ENCODE data around the gene MGMT.

The MGMT gene

GRCh38 chr10:129696636-129697035 is 229.6 kb downstream of the MGMT start:
- no peak for DNase-seq

- DNase-seq: no peak
Measured at GRCh38 chr10:129697463-129698247, 230.6 kb downstream of the MGMT start.

- no peak for DNase-seq
Measured at GRCh38 chr10:129699722-129700340, 232.8 kb downstream of the MGMT start.

DNA sequence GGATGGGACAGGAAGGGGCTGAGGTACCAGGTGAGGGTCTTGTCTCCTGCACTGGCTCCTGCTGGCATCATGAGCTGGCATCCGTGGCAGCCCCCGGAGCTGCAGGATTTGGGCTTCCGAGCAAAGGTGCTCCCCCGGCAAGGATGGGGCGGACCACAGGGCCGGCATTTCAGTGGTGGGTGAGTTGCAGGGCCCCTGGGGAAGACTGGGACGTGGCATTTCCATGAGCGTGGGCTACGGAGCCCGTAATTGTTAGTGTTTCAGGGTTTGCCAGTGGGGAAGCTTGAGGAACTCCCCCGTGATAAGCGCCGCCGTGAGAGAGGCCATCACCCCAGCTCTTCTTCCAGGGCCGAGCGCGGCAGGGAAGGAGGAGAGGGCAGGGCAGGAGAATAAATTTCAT is 235.6 kb downstream of the MGMT start:
- DNase-seq: no peak

GRCh38 chr10:129703287-129704137 is 236.5 kb downstream of the MGMT start:
- DNase-seq: no peak

GRCh38 chr10:129704225-129704624 is 237.2 kb downstream of the MGMT start:
- DNase-seq: no peak

DNA sequence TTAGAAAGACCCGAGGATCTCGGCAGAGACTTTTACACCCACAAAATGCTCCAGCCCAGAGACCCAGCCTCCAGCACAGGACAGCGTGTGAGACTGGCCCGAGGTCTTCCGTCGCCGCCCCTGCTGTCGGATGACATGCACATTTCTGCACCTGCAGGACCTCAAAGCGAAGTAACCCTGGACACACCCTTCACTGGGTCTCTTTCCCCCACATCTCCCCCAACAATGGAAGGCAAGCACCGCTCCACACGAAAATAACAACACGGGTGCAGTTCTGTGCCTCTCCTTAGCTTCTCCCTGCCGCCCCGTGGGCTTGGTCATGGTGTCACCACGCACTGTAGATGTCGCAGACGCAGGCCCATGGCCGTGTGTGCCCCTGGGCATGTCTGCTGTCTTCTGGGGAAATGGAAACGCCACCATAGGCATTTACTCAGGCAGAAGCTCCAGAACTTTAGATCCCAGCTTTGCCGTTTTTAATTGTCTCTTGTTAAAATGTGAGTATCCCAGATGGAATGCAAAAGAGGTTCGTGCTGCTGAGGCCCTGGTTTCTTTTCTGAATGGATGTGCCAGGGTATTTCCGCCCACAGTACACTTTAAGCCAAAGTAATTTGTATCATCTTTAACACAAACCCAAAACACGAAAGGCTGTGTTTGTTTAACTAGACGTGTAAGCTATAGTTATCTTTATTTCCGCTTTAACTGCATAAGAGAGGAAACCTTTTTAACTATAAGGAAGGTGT is 237.9 kb downstream of the MGMT start:
- no peak for DNase-seq

GRCh38 chr10:129705676-129706075 is 238.6 kb downstream of the MGMT start:
- DNase-seq: no peak

DNA sequence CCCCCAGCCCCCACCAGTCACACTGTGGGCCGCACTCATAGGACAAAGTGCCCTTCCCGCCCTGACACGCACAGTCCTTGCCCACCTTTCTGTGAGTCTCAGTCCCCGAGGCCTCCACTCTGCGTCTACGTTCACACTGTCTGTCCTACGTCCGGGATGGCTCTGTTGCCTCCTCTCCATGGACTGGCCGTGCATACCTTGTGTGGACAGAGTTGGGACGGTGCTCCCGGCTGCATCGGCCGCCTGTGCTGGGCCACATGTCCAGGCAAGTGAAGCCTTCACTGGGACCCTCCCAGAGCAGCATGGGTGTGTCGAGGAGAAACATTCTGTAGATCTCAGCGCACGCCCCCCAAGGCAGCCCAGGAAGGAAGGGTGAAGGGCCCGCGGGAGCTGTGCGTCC is 239.0 kb downstream of the MGMT start:
- DNase-seq: no peak

- no peak for DNase-seq
Measured at GRCh38 chr10:129706523-129706922, 239.5 kb downstream of the MGMT start.

- DNase-seq: no peak
Measured at GRCh38 chr10:129707406-129708388, 240.7 kb downstream of the MGMT start.

DNA sequence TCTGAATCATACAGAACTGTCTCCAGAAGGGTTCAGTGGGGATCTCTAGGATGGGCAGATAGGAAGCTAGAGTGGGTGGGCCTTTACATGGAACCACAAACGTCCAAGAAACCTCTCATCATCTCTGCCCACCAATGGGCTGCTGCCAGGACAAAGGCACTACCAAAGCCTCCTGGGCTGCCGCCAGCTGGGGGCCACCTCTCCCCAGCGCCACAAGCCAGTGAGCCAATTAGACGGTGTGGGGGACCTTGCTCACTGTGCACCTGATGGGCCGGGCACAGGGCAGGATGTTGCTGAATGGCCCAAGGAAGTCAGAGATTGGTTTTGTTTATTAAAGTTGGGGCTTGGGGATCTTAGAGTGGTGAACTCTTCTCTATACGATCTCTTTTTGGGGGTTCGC is 242.1 kb downstream of the MGMT start:
- no peak for DNase-seq

DNA sequence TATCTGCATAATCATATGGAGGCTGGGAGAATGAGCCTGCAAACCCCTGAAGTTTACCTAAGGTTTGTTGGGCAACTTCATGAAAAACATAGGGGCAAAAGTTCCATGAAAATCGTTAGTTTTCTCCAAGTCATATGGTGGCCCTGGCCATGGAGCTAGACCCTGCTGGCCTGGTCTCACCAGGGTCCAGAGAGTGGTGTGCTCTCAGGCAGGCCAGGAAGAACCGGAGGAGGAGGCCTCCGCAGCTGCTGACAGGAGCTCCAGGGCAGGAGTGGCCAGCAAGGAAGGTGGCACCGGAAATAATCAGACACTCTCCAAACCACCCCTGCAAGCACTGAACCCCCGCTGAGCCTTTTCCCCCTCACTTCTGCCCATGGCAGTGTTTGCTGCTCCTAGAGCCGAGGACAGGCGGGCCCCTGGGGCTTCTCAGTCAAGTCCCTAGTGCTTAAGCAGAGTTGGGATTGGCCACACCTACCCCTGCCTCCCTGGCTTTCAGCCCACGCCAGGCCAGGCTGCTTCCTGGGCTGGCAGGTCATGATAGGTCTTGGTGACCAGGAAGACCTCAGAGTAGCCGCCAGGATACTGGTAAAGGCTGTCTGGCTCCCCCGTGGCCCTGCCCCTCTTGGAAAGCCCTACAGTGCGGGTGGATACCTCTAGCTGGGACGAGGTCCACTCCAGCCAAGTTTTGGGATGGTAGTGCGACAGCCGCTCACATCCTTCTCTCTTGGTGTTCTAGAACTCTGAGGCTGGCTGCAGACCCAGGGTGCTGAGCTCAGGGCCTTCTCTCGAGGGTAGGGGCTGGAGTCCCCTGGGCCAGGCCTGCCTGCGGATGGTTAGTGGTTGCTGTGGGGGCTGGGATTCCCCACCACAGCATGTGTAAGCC is 242.8 kb downstream of the MGMT start:
- no peak for DNase-seq

DNA sequence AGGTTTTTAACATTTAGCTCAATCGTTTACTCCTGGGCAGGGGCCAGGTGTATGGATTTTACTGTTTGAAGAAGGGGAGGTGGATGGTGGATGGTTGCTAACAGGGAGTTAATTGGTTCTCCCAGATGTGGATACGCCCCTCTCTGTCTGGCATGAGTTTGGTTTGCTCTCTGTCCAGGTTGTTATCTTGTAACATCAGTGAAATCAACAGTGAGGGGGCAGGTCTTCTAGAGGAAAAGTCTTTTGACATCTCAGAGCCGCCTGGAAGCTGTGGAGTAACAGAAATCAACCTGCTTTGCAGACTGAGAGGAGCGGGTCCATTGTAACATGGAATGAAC is 243.4 kb downstream of the MGMT start:
- no peak for DNase-seq

DNA sequence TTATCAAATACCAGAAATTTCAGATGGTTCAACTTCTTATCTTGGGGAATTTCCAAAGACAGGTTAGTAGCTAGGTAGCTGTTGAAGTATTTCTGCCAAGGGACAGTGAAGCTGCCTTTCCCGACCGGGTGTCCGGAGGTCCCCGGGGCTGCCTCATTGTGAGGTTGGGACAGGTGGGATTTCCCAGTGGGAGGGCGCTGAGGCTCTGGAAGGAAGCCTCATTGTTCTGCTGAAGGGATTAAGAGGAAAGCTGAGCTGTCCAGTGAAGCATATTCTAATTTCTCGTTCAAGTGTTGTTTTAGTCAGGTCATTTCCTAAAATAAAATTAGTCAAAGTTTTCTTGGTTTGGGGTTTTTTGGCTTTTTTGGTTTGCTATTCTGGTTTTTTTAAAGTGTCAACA is 244.2 kb downstream of the MGMT start:
- no peak for DNase-seq

- DNase-seq: no peak
Measured at GRCh38 chr10:129712000-129712399, 245.0 kb downstream of the MGMT start.

DNA sequence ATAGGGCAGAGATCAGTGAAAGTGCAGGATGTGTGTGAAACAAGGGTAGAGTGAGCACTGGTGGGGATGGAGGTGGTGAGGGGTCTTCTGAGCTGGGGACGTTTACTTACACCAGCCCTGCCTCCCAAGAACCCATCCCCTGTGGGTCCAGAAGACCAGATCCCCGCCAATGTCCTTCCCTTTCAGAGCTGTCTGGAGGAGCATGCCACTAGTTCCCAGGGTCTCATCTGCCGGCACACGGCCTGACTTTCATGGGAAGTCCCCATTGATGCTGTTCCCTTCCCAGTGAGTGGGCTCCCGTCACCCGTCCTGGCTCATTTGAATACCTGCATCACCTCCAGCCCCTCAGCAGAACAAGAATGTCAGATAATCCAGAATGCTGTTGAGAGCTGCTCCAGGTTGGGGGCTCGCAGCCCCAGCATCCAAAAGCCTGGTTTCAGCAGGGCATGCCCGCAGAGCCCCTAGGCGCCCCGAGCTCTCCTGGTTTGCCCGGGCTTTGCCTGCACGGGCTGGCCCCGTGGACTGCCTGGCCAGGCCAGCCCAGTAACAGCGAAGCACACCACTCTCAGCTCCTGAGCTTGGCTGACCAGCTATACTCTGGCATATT is 246.7 kb downstream of the MGMT start:
- DNase-seq: no peak

GRCh38 chr10:129715805-129716204 is 248.8 kb downstream of the MGMT start:
- no peak for DNase-seq

DNA sequence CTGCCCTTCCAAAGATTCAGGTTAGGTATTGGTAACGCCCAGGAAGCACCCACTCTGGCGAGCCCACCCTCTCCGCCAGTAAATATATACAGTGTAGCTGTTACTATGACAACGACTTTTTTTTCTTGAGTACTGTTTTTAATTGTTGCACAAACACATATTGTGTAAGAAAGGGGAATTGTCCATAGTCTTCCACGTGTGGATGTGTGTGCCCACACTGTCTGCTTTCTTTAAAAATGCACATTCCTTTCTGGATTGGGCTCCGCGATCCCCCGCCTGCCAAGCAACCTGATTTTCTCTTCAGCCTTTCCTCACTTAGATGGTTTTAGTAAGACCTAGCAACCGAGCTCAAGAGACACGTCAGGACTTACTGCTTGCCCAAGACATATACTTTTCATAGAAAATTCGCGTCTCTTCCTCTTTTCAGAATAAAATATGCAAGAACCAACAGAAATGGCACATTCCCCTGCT is 249.2 kb downstream of the MGMT start:
- no peak for DNase-seq

- DNase-seq: no peak
Measured at GRCh38 chr10:129716881-129717280, 249.8 kb downstream of the MGMT start.

Measured in stimulated activated CD4-positive, alpha-beta T cell treated with anti-CD3 and anti-CD28 coated beads, Interleukin-4, amount 100 ng/mL, for 4 hours (primary cell).